GM18907 (cell line): ENCODE data around the gene GNA15.
A peak's percentile ranks its signal among the peaks of the same experiment; 100 is the strongest.
"Not testable (repeated sequence)": the region's sequence is repeated elsewhere in the genome, so short reads cannot be mapped to it uniquely, and the experiment has no call there.

Source experiments
- ATAC-seq: cut with Tn5 transposase; IDR thresholded peaks from one replicate; pipeline ENCODE4 v1.9.1; 2021; ENCODE audit warnings: mild to moderate bottlenecking, moderate library complexity; ENCODE audit not compliant: unreplicated experiment

GNA15 gene, protein sequence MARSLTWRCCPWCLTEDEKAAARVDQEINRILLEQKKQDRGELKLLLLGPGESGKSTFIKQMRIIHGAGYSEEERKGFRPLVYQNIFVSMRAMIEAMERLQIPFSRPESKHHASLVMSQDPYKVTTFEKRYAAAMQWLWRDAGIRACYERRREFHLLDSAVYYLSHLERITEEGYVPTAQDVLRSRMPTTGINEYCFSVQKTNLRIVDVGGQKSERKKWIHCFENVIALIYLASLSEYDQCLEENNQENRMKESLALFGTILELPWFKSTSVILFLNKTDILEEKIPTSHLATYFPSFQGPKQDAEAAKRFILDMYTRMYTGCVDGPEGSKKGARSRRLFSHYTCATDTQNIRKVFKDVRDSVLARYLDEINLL

DNA sequence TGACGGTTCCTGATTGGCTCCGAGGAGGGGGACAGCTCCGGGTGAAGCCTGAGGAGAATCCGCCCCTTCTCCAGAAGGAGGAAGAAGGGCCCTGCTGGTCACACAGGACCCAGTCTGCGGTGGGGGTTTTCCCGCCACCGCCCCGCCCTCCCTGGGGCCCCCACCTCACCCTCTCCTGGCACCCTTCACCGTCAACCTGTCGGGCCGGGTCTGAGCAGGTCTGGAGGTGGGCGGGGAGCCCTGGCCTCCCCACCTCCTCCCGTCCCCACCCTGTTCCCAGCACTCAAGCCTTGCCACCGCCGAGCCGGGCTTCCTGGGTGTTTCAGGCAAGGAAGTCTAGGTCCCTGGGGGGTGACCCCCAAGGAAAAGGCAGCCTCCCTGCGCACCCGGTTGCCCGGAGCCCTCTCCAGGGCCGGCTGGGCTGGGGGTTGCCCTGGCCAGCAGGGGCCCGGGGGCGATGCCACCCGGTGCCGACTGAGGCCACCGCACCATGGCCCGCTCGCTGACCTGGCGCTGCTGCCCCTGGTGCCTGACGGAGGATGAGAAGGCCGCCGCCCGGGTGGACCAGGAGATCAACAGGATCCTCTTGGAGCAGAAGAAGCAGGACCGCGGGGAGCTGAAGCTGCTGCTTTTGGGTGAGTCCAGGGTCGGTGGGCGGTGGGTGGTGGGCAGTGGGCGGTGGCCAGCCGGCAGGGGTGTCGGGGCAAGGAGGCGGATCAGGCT is at the start of gene GNA15:
TSS of gene GNA15 (plus strand) at position 73 of the 723 bp plus-strand sequence. CDS start at position 491, 418 bp downstream.
- peak; percentile 35 for ATAC-seq

DNA sequence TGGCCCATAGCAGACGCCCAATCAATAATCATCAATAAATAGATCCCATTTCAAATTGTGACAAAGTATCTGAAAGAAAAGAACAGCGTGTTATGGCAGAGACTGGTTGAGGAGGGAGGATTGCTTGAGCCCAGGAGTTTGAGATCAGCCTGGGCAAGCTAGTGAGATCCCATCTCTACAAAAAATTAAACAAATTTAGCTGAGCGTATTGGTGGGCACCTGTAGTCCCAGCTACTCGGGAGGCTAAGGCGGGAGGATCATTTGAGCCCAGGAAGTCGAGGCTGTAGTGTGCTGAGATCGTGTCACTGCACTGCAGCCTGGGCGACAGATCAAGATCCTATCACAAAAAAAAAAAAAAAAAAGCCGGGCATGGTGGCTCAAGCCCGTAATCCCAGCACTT is 48.1 kb upstream of the GNA15 start:
- ATAC-seq: no peak

DNA sequence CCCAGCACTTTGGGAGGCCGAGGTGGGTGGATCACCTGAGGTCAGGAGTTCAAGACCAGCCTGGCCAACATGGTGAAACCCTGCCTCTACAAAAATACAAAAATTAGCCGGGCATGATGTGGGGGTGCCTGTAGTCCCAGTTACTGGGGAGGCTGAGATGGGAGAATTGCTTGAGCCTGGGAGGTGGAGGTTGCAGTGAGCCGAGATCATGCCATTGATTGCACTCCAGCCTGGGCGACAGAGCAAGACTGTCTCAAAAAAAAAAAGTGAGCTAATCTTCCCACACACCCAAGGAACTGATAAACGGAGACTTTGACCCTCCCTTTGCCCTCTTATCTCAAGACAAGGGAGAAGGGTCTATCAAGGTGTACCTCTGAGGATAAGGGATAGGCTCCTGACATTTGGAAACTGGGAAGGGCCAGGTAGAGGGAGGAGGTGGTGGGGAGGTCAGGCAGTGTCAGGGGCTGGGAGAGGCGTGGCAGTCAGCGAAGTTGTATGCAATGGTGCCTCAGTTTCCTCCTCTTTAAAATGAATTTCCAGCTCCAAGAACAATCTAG is 46.5 kb upstream of the GNA15 start:
- not testable (repeated sequence) for ATAC-seq

DNA sequence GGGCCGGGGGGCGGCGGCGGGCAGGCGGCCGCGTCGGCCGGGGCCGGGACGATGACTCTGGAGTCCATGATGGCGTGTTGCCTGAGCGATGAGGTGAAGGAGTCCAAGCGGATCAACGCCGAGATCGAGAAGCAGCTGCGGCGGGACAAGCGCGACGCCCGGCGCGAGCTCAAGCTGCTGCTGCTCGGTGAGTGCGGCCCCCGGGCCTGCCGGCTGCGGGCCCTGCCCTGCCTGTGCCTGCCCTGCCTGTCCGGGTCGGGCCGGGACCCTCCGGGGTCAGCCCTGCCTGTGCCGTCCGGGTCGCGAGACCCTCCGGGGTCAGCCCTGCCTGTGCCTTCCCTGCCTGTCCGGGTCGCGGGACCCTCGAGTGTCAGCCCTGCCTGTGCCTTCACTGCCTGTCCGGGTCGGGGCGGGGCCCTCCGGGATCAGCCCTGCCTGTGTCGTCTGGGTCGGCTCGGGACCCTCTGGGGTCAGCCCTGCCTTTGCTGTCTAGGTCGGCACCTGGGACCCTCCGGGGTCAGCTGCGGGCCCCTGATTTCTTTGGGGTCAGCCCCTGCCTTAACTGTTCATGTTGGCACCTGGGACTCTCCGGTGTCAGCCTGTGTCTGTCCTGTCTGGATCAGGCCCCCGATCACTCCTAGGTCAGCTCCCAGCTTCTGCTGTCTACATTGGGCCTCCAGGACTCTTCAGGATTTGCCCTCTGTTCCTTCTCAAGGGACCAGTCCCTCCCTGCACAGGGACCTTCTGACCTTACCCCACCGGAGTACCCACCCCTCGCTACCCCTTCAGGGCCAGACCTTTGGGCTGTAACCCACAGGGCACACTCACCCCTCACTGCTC is 41.0 kb upstream of the GNA15 start:
- ATAC-seq: no peak

DNA sequence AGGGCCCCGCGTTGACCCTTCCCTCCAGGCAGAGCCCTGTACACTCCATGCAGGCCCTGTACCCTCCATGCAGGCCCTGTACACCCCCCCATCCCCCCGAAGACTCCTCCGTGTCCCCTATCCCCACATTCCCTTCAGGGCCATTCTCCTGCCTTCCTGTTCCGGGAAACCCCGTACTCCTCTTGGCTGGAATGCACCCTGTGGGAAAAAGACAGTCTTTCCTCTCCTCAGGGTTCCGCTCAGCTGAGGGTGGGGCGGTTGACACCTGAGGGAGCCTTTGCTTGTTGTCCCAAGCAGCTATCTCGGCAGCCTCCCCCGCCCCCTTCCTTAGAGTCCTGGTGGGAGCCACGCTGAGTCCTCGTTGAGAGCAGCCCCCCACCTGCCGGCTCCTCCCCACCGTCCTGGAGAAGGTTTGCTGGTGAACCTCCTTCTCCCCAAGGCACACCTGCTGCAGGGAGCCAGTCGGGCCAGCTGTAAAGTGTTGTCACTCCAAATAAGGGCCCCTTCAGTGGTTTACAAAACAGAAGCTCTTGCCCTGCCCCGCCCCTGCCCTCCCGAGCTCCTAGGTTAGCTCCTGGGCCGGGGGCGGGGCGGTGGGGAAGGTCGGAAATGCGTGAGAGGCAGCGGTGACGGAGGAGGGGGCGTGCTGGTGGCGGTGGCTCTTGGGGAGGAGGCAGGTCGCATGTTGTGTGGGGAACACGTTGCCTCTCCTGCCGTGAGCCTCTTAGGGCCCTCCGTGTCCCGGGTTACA is 40.2 kb upstream of the GNA15 start:
- ATAC-seq: no peak

DNA sequence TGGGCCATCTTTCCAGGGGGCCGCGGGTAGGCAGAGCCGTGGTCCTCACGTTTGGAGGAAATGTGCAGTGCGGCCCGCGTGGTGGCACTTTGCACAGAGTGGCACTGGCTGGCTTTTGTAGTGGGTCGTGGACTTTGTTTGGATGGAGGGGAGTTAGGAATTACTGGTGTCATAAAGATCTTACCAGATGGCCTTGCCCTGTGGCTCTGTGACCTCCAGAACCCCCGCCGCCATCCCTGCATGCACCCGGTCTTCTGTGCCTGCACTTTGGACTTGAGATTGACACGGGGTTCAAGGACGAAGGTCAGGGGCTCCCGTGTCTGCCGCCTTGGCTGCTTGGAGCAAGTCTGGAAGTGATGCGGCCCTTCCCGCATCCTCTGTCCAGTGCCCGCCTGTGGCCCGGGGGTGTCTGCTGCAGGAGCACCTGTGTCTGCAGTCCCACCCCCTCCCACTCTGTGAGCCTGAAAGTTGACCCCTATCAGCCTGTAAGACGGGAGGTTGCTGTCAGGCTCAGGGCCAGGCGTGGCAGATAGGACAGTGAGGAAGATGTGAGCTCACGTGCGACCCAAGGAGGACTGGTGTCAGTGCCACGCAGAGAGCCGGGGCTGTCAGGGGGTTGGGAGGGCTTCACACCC is 39.4 kb upstream of the GNA15 start:
- ATAC-seq: no peak

DNA sequence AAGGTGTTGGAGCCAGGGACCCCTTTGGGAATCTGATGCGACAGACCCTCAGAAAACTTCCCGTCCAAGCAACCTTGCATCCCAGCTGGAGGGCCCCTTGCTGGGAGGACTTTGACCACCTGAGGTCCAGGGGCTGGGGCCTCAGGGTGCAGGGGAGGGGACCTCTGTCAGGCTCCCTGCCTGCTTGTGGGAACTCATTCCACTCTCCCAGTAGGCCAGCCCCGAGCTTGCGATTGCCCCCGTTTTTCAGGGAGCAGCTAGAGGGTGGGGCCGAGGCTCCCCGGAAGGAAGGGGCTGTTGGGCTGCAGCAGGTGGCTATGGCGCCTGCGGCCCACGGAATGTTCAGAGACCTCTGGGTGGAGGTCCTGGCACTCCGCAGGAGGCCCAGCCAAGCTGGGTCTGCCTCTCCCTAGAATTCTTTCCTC is 38.9 kb upstream of the GNA15 start:
- ATAC-seq: no peak

DNA sequence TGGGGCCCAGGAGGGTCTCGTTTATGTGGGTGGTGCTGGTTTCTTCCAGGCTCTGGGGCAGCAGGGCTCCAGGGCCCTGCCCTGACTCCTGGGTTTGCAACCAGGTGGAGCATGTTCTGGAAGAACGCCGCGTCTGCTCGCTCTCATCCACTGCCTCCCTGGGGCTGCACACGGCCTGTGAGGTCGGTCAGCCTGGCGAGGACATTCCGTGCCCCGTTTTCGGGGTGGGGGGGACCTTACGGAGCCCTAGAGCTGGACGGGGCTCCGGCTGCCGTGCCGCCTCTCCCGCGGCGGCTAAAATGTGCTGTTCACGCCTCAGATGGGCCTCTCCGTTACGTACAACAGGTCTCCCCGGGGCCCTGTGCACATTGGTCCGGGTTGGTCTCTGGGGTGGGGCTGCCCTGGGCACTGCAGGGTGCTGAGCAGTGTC is 38.4 kb upstream of the GNA15 start:
- ATAC-seq: no peak

DNA sequence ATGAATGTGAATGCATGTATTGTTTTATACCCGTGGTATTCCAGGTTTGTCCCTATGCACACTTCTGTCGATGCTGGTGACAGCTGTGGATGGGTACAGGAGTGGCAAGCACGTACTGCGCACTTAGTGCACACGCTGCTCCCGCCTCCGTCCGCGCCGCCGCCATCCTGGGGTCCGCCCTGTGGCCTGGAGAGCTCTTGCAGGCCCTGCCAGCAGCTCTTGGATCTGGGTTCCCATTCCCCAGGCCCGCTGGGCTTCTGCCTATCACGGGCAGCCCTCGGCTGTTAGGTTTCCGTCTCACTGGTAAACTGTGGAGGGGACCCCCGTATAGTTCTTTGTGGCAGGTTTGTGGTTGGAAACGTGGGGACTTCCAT is 37.7 kb upstream of the GNA15 start:
- no peak for ATAC-seq

DNA sequence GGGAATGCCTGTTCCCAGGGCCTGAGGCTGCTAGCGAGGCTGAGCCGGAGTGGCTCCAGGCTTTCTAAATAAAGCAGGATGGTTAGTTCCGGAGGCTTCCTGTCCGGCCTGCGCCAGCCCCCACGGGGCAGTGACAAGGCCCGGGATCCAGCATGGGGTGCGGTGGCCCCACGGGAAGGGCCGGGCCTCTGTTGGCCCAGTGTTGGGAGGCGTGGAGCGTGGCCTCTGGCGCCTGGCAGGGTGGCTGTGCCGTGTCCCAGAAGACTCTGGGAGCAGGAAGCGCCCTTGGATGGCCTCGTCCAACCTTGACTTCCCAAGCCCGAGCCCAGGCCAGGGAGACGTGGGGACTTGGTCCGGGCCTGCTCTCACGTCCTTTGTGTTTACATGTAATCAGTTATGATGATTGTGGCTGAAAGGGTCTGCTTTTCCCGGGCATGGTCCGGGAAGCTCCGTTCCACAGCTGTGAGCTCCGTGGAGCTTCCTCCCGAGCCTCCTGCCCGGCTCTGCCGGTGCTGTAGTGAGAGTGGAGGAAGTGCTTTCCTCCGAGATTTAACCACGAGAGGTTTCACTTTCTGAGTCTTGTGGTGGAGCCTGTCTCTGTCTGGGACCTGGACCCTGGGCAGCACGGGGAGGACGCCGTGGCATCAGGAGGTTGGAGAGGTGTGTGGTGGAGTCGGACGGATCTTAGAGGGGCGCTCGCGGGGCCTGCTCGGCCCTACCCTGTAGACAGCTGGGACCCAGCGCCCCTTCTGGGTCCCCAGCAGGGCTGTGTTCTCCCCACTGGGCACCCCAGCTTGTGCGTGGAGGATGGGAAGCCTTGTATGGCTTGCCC is 37.1 kb upstream of the GNA15 start:
- ATAC-seq: no peak

DNA sequence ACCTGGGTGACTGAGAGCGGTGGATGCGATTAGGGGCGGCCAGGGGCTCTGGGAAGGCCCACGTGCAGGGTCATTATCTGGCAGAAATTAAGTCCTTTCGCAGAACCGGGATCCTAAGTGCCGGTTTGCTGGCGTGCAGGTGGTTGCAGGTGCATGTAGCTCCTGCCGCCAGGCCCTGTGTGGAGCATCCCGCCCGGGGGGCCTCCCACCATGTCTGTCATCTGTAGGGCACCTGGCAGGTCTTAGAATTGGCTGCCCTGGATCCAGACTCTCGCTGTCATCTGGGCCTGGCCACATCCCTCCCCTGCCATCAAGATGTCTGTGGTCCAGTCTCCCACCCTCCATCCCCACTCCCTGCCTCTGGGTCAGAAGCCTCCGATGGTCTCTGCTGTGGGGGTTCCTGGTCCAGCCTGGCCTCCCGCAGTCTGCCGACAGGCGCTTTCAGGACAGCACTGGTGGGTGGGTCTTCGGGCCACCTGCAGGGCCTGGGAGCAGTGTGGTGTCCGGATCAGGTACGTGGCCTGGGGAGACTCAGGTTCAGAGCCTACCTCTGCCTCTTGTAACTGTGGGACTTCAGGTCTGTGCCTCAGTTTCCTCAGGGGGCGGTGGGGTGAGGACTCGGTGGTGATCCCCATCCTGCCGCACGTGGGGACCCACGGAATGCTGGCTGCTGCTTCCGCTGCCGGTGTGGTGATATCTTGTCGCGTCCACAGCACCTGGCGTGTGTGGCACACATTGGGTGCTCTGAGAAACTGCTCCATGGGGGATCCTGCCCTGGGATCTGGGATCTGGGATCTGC is 36.3 kb upstream of the GNA15 start:
- no peak for ATAC-seq

DNA sequence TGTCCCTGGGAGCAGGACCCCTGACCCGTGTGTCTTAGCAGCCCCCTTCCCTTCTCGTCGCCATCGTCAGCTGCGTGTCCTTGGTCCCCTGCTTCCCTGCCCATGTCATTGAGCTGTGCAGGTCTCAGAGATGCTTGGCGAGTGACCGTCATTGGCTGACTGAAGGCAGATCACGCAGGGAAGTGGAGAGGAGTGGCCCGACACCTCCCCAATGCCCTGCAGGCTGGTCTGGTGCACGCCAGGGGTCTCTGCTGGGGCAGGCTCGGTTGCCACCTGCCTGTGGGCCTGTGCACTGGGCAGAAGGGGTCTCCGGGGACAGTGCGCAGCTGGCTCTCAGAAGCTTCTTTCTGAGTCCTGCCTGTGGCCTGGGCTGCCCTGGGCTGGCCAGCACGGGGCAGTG is 35.5 kb upstream of the GNA15 start:
- no peak for ATAC-seq

DNA sequence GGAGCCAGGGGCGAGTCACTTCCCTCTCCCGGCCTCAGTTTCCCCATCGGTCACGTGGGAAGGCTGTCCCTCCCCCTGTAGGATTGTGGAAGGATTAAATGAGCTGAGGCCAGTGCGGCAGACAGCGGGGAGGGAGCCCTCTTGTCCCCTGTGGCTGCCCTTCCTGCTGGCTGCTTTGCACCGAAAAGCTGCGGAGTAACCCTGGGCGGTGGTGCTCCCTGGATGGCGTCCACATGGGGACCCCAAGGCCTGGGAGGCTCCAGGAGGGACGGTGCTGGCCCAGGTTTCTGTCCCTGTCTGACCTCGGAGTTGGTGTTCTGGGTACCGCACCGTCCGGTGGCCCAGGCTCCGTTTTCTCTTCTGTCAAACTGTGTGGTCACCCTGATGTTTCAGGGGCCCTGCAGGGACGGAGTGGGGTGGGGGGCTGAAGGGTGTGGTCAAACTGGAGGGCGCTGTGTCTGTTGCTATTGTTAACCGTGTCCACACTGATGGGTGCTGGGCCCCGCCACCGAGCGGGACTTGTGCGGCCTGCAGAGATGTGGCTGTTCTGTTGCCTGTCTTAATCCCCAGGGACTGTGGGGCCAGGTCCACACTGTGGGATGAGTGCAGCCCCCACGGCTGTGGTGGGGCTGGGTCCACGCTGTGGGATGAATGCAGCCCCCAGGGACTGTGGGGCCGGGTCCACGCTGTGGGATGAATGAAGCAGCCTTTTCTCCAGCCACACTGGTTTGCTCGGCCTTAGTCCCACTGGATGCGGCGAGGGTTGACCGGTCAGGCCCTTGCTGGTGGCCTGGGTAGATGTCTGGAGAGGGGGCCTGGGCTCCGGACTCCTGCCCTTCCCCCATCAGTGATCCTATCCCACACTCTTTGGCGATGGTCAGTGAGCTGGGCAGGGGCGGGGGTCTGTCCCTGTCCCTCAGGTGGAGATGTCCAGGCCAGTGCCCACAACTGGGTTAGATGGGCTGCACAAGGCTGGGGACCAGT is 34.8 kb upstream of the GNA15 start:
- no peak for ATAC-seq

DNA sequence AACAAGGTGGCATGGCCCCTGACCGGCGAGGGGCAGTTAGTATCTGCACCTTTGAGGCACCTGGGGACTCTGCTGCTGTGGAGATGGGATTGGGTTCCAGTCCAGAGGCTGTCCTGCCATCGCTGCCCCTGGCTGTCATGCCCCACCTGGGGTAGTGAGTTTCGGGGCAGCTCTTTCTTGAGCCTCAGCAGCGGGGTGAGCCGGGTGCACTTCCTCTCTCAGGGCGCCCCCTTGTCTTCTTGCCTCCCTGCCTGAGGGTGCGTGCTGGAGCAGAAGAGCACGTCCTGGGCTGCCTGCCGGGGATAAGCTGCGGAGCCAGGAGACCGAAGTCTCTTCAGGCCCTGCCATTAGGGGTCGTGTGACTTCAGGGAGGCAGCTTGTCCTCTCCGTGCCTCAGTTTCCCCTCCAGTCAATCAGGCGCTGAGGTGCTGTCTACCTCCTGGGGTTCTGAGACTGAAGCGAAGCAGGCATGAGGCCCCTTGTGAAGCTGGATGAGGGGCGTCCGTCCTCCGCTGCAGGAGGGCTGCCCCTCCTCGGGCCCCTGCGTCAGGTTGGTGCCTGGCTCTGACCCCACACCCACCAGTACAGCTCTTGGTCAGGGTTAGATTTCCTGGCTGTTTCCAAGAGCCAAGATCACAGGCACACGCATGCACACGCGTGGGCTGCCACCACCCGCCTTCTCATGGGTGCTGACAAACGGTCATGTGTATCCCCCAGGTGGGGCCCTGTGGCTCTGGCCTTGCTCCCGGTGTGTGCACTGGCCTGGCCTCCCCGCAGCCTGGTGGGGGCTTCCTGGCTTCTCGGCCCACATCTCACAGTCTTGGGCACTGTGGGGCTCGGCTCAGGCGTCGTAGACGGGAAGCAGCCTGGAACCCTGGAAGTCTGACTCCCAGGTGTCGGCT is 33.3 kb upstream of the GNA15 start:
- ATAC-seq: no peak

DNA sequence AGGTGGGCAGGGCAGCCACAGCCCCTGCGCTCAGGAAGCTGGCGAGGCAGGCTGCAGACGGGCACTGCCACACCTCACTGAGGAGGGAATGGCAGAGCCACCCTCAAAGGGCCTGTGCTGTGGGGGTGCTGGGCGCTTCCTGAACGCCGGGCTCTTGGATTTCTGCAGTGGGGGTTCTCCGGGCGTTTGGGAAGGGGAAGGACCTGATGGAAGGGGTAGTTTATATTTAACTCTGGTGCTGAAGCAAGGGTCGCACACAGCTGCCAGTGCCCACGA is 31.2 kb upstream of the GNA15 start:
- no peak for ATAC-seq
